ENCODE data around the gene NDUFB10.

DNA sequence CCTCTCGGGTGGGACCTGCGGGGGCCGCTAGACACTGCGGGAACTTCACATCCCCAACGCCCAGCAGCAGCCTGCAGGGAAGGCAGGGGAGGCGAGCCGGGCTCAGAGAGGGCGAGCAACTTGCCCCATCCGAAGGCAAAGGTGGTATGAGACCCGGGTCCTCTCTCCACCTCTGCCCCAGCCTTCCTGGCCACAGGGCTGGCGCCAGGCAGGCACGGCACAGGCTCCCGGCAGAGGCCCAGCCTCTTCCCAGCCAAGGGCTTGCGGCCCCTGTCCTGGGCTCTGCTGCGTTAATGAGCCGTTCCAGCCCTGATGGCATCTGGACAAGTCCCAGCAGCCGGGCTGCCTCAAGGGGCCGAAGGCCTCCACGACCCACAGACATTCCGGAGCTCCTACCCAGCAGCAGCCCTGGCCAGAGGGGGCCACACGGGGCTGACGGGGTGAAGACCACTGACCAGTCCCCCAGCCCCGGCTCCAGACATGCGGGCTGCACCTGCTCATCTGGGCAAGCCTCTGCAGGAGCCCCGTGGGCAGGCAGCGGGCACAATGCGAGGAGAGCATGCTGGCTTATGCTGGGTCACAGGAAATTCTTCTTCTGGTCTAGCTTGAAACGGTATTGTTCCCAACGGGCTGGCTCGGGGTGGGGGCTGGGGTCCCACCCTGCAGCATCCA is 39.9 kb upstream of the NDUFB10 start:
- TF ChIP-seq CTCF (optimal IDR thresholded peaks at IDR 0.05 in 1 of 3, IDR thresholded peaks at IDR 0.05 in 1 of 3, conservative IDR thresholded peaks at IDR 0.05 in 1 of 3; ENCODE audit: extremely low read depth in 1 of 3, insufficient read depth in 2 of 3, low read length in 3 of 3) (no peak), EZH2 (IDR thresholded peaks at IDR 0.05; ENCODE audit: low read length) (no peak)
